Measurements from ENCODE around the gene ZNF616. TPM values are rescaled to one million over a fixed set of nuclear protein-coding genes. Genes with fewer than 3 reads are reported as not detected.
"Not testable (repeated sequence)": the region's sequence is repeated elsewhere in the genome, so short reads cannot be mapped to it uniquely, and the experiment has no call there.

The ZNF616 gene
- total RNA-seq, 1 experiment from 2014 or later = 4.8 TPM

DNA sequence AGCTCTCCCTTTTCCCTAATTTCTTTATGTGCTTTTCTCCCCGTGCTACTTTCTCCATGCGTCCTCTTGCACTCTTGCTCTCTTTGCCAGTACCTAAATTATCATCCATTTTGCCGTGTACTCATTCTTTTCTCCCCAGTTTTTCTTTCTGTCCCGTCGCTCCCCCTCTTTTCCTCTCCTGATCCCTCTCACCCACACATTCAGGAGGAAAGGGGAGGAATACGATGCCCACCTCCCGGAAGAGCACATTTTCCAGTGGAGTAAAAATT, 821 bp downstream of the ZNF616 start:
- Histone ChIP-seq H3K27me3 (ENCODE audit: control insufficient read depth, insufficient read depth, low read length) (no peaks in the 10 kb centered on the region), H3K4me3 (ENCODE audit: insufficient read depth, low read depth, low read length) (peak overlapping the region; percentile 74), H3K36me3 (replicated peaks; ENCODE audit: control insufficient read depth, insufficient read depth, low read length) (no peaks in the 10 kb centered on the region; the same call in 1 of the 2 replicates)
- no peak for DNase-seq

DNA sequence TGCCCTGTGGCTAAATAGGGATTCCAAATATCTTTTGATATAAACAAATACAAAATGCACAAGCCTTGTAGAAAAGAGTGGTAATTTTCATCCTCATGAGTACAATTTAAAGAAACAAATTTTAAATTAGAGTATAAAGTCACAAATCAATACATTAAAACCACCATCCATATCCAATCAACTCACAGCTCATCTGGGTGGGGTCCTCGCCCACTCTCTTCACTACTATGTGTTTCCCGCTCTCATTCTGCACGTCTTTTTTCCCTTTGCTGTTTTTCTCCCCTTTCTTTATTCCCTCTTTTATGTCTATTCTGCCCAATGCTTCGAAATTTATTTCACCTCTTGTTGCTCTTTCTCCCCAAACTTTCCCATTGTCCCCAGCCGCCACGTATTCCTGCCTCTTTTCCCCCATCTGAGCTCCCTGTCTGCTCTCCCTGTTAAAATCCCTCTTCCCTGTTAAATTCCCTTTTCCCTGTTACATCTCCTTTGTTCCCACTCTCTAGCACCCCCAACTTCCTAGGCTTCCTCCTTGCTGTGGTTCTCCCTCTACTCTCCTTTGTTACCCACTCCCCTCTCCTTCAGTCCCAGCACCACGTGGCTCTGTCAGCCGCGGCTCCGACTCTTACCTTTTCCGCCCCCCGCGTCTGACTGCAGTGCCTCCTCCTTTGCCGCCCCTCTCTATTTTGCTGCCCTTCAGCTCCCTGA, 1.3 kb downstream of the ZNF616 start:
- DNase-seq = peak; percentile 72
- Histone ChIP-seq H3K27me3 (ENCODE audit: control insufficient read depth, insufficient read depth, low read length) (no peaks in the 10 kb centered on the region), H3K36me3 (replicated peaks; ENCODE audit: control insufficient read depth, insufficient read depth, low read length) (no peaks in the 10 kb centered on the region; the same call in 1 of the 2 replicates), H3K4me3 (ENCODE audit: insufficient read depth, low read depth, low read length) (peak overlapping the region; percentile 74)

DNA sequence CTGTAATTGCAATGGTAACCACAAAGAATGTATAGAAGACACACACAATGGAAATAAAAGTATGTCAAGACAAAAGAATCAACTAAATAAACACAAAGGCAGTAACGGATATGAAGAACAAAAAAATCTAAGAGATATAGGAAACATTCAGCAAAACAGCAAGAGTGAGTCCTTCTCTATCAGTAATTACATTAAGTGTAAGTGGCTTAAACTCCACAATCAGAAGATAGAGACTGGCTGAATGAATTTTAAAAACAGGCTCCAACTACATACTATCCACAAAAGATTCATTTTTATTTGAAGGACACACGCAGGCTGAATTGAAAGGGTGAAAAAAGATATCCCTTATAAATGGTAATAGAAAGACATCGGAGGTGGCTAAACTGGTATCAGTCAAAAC, 19.5 kb downstream of the ZNF616 start:
- H3K27me3 ChIP-seq (ENCODE audit: control insufficient read depth, insufficient read depth, low read length) = no peaks in the 10 kb centered on the region
- DNase-seq = no peak
- no peak overlapping the region for H3K4me3 ChIP-seq (ENCODE audit: insufficient read depth, low read depth, low read length)
- H3K36me3 ChIP-seq (replicated peaks; ENCODE audit: control insufficient read depth, insufficient read depth, low read length) = peaks cover 28% of the 10 kb centered on the region

DNA sequence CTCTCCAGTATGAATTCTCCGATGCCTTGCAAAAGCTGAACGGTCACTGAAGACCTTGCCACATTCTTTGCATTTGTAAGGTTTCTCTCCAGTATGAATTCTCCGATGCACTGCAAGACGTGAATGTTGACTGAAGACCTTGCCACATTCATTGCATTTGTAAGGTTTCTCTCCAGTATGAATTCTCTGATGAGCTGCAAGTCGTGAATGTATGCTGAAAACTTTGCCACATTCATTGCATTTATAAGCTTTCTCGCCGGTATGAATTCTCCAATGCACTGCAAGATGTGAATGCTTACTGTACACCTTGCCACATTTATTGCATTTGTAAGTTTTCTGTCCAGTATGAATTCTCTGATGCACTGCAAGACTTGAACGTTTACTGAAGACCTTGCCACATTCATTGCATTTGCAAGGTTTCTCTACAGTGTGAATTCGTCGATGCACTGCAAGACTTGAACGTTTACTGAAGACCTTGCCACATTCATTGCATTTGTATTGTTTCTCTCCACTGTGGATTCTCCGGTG, 24.1 kb downstream of the ZNF616 start:
- no peaks in the 10 kb centered on the region for H3K27me3 ChIP-seq (ENCODE audit: control insufficient read depth, insufficient read depth, low read length)
- no peak overlapping the region for H3K4me3 ChIP-seq (ENCODE audit: insufficient read depth, low read depth, low read length)
- no peak for DNase-seq
- H3K36me3 ChIP-seq (replicated peaks; ENCODE audit: control insufficient read depth, insufficient read depth, low read length) = peaks cover 17% of the 10 kb centered on the region

DNA sequence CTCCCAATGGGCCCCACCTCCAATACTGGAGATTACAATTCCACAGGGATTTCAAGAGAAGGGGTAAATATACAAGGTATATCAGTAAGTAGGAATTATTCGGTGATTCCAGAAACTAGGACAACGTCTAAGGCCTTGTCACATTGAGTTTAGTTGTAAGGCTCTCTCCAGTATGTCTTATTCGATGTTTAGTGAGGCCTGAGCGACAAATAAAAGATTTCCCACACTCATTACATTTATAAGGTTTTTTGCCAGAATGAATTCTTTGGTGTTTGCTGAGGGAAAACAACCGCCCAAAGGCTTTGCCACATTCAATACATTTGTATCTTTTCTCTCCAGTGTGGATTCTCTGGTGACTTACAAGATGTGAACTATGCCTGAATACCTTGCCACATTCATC, 25.0 kb downstream of the ZNF616 start:
- Histone ChIP-seq H3K36me3 (replicated peaks; ENCODE audit: control insufficient read depth, insufficient read depth, low read length) (peaks cover 17% of the 10 kb centered on the region), H3K27me3 (ENCODE audit: control insufficient read depth, insufficient read depth, low read length) (no peaks in the 10 kb centered on the region), H3K4me3 (ENCODE audit: insufficient read depth, low read depth, low read length) (no peak overlapping the region)
- no peak for DNase-seq

DNA sequence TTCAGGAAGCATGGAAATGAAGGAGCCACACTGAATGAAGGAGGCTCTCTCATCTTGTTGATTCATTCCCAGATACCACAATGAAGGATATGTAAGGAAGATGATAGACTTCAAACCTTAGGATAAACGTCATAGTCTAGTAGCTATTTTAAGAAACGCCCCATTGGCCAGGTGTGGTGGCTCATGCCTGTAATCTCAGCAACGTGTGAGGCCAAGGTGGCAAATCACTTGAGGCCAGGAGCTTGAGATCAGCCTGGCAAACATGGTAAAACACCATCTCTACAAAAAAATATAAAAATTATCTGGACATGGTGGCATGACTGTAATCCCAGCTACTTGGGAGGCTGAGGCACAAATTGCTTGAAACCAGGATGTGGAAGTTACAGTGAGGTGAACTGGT, 27.1 kb downstream of the ZNF616 start:
- no peak for DNase-seq
- Histone ChIP-seq H3K27me3 (ENCODE audit: control insufficient read depth, insufficient read depth, low read length) (no peaks in the 10 kb centered on the region), H3K4me3 (ENCODE audit: insufficient read depth, low read depth, low read length) (no peak overlapping the region), H3K36me3 (replicated peaks; ENCODE audit: control insufficient read depth, insufficient read depth, low read length) (peaks cover 14% of the 10 kb centered on the region)

DNA sequence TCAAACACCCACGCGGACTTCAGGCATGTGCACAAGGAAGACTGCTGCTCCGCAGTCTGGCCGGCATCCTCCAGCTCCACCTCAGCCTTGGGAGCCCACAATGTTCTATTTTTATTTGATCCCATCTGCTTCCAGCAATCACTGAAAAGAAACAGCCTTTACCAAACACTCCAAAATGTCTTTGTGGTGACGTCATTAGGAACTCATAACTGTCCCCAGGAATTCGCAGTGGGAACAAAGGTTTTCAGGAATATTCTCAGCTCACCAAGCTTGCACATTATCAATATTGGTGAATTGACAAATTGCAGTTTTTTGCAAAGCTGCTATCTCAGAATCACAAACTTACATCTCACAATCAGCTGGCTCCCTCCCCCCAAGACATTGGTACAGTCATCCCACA, 29.0 kb downstream of the ZNF616 start:
- H3K4me3 ChIP-seq (ENCODE audit: insufficient read depth, low read depth, low read length) = no peak overlapping the region
- DNase-seq = no peak
- H3K36me3 ChIP-seq (replicated peaks; ENCODE audit: control insufficient read depth, insufficient read depth, low read length) = peaks cover 6% of the 10 kb centered on the region
- no peaks in the 10 kb centered on the region for H3K27me3 ChIP-seq (ENCODE audit: control insufficient read depth, insufficient read depth, low read length)

DNA sequence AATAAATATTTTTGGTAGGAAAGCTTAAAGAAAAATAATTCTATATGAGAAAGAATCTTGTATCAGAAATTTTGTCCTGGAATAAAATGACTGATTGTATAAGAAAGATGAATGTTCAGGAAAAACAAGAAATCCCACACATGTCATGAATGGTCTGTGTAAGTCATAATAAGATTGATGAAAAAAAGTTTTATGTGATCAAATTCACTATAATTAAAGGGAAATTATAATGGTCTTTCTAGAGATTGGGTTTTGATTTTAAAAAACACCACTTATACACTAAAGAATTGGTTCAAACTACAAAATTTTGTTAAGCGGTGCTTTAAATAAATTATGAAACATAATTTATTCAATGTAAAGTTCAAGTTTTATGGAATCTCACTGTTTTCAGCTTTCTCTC, 37.0 kb downstream of the ZNF616 start:
- Histone ChIP-seq H3K4me3 (ENCODE audit: insufficient read depth, low read depth, low read length) (no peak overlapping the region), H3K36me3 (replicated peaks; ENCODE audit: control insufficient read depth, insufficient read depth, low read length) (no peaks in the 10 kb centered on the region), H3K27me3 (ENCODE audit: control insufficient read depth, insufficient read depth, low read length) (no peaks in the 10 kb centered on the region)
- DNase-seq = no peak

DNA sequence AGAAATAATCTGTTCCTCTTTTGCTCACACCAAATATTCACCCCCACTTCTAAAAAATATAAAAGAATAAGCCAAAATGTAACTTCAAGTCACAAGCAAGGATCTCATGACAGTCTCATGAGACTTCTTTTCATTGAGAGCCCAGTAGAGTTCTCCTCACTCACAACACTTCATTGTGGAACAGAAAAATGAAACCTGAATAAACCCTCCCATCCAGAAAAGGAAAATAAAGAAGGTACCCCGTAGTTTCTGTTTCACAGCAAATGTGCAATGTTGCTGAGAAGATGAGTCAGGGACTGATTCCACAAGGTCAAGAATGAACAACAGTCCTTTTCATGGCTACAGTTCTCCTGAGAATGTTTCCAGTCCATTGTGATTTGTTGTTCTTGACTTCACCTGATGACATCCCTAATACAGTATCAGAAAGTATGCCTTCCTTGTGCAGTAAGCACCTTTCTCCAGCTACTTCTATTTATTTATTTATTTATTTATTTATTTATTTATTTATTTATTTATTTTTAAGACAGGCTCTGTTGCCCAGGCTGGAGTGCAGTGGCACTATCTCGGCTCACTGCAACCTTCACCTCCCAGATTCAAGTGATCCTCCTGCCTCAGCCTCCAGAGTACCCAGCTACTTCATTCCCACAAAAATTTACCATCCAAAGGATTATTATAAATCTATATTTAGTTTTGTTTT, 37.7 kb downstream of the ZNF616 start:
- Histone ChIP-seq H3K27me3 (ENCODE audit: control insufficient read depth, insufficient read depth, low read length) (no peaks in the 10 kb centered on the region), H3K36me3 (replicated peaks; ENCODE audit: control insufficient read depth, insufficient read depth, low read length) (no peaks in the 10 kb centered on the region), H3K4me3 (ENCODE audit: insufficient read depth, low read depth, low read length) (no peak overlapping the region)
- no peak for DNase-seq

DNA sequence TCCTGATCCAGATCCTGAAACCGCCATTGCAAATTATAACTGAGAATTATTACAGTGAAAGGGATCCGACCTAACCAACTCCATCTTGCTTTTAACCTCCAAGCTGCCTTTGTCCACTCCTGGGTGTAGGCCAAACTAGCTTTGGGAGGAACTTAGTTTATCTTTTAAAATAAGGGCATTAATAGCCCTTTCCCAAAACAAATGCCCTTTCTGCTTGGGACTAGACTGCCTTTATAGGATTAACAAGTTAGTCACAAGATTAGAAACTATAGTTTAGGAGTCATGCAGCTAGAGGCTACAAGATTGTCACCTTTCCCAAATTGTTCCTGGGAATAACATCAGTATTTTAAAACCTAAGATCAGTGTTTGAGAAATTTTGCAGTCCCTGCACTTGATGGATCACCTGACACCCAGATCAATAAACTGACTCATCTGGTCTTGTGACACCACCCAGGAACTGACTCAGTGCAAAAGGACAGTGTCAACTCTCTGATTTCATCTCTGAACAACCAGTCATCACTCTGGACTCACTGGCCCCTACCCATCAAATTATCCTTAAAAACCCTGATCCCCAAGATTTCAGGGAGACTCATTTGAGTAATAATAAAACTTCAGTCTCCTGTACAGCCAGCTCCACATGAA, 40.1 kb downstream of the ZNF616 start:
- H3K36me3 ChIP-seq (replicated peaks; ENCODE audit: control insufficient read depth, insufficient read depth, low read length) = no peaks in the 10 kb centered on the region
- H3K4me3 ChIP-seq (ENCODE audit: insufficient read depth, low read depth, low read length) = no peak overlapping the region
- no peaks in the 10 kb centered on the region for H3K27me3 ChIP-seq (ENCODE audit: control insufficient read depth, insufficient read depth, low read length)
- DNase-seq = no peak

DNA sequence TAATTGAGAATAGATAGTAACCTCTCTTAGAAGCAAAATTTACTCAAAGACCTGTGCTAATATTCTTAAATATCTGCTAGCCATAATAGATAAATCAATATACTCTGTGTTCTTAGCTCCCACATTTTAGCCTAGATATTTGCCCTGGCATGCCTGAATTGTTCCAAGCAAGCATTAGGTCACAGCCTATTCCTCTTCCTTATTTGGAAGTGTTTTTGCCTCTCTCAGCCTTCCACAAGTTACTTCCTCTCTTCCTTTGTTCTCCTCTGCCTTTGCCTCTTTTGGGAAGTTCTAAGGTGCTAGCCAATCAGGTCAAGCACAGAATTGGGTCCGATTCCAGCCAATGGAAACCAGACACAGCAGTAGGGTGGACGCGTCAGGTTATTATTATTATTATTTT, 43.3 kb downstream of the ZNF616 start:
- not testable (repeated sequence) for H3K4me3 ChIP-seq (ENCODE audit: insufficient read depth, low read depth, low read length); H3K27me3 ChIP-seq (ENCODE audit: control insufficient read depth, insufficient read depth, low read length); DNase-seq; H3K36me3 ChIP-seq (replicated peaks; ENCODE audit: control insufficient read depth, insufficient read depth, low read length)

DNA sequence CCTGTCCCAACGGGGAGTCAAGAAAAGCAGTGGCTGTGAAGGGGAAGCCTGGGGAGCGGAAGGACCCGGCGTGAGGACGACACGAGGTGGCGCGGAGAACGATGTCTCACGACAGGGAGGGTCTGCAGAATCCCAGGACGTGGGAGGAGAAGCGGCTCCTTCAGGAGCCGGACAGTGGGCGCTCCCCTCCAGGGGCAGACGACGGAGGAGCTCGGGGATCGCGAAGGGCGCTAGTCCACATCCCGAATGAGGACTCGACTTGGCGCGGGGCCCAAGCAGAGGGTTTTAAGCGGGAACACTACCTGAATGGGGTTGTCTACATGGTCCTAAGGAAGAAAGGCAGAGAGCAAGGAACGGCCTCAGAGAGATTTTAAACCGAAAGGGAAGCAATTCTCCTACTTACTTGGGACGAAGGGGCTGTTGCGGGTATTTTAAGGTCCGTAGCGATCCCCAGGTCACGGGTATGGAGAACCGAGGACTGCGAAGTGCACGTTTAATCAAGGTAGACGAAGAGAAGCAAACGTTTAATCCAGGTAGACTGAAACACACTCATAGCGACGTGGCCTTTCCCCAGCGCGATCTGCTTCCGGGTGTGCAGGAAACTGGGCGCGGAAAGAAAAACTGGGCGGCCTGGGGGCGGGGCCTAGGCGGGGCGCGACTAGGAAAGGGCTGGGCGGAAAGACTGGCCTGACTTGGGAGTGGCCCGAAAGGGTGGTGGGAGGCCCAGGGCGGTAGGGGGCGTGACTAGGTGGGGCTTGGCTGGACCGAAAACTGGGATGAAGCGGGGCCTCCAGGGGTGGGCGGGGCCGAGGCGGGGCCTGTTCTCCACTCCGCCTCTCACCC, 44.3 kb downstream of the ZNF616 start, which contains the start of gene ZNF841:
Gene ZNF841 (minus strand): TSS at position 594 of the 843 bp plus-strand sequence. CDS start 10,964 bp downstream, outside the sequence.
- no peaks in the 10 kb centered on the region for H3K27me3 ChIP-seq (ENCODE audit: control insufficient read depth, insufficient read depth, low read length)
- H3K36me3 ChIP-seq (replicated peaks; ENCODE audit: control insufficient read depth, insufficient read depth, low read length) = no peaks in the 10 kb centered on the region; the same call in 1 of the 2 replicates
- peak within 1 kb of the TSS; percentile 92 for H3K4me3 ChIP-seq (ENCODE audit: insufficient read depth, low read depth, low read length)
- DNase-seq = peak; percentile 95

DNA sequence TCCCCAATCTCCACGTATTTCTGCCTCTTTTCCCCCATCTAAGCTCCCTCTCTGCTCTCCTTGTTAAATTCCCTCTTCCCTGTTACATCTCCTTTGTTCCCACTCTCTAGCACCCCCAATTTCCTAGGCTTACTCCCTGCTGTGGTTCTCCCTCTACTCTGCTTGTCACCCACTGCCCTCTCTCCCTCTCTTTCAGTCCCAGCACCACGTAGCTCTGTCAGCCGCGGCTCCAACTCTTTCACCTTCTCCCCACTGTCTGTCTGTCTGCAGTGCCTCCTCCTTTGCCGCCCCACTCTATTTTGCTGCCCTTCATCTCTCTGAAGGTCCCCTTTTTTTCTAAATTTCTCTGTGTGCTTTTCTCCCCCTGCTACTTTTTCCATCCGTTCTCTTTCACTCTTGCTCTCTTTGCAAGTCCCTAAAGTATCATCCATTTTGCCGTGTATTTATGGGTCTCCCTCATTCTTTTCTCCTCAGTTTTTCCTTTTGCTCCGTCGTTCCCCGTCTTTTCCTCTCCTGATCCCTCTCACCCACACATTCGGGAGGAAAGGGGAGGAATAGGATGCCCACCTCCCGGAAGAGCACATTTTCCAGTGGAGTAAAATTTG, 45.1 kb downstream of the ZNF616 start:
- DNase-seq = no peak
- Histone ChIP-seq H3K36me3 (replicated peaks; ENCODE audit: control insufficient read depth, insufficient read depth, low read length) (no peaks in the 10 kb centered on the region; the same call in 1 of the 2 replicates), H3K4me3 (ENCODE audit: insufficient read depth, low read depth, low read length) (peak overlapping the region; percentile 92), H3K27me3 (ENCODE audit: control insufficient read depth, insufficient read depth, low read length) (no peaks in the 10 kb centered on the region)

DNA sequence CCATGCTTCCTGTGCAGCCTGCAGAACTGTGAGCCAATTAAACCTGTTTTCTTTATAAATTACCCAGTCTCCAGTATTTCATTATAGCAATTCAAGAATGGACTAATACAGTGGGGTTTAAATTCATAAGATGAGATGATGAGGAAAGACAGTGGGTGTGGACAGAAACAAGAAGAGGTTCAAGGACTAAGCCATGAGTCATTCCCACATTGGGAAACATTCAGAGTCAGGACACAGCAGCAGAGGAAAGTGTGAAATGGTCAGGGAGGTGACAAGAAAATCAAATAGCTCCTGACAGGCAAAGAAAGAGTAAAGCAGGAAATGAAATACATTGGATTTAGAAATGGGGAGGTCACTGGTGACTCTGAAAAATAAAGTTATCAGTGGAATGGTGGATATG, 53.3 kb downstream of the ZNF616 start:
- Histone ChIP-seq H3K4me3 (ENCODE audit: insufficient read depth, low read depth, low read length) (no peak overlapping the region), H3K36me3 (replicated peaks; ENCODE audit: control insufficient read depth, insufficient read depth, low read length) (peaks cover 8% of the 10 kb centered on the region), H3K27me3 (ENCODE audit: control insufficient read depth, insufficient read depth, low read length) (no peaks in the 10 kb centered on the region)
- DNase-seq = no peak

Data from H7 (cell line).